H1 (cell line): Measurements from ENCODE around the gene ARHGAP8.
"Not testable (repeated sequence)": the region's sequence is repeated elsewhere in the genome, so short reads cannot be mapped to it uniquely, and the experiment has no call there.

Experiments used
- EGR1 ChIP-seq: IDR thresholded peaks from 2 replicates; pipeline ENCODE4 v1.6.1; 2011; ENCODE audit warnings: low read depth, low read length, borderline replicate concordance
- EP300 ChIP-seq, 2 experiments: IDR thresholded peaks; 1 replicate in 1 of 2; 2 replicates in 1 of 2; pipeline ENCODE4 v1.6.1; 2011 to 2012; ENCODE audit warnings: low read depth in 2 of 2, low read length in 2 of 2, mild to moderate bottlenecking in 2 of 2, borderline replicate concordance in 1 of 2, inconsistent platforms in 1 of 2, moderate library complexity in 1 of 2
- EZH2 ChIP-seq: fragments of 200-600 bp; sonication (generic); IDR thresholded peaks from 2 replicates; pipeline ENCODE4 v1.7.1; 2012; ENCODE audit warnings: low read depth, mild to moderate bottlenecking, moderate library complexity, low read length, inconsistent platforms; ENCODE audit not compliant: severe bottlenecking
- KDM5A ChIP-seq: fragments of 200-600 bp; IDR thresholded peaks from 2 replicates; pipeline ENCODE4 v1.7.1; 2012; ENCODE audit warnings: mild to moderate bottlenecking, low read length, inconsistent platforms, mixed read lengths
- MAFK ChIP-seq: IDR thresholded peaks from 2 replicates; pipeline ENCODE4 v1.6.1; 2012; ENCODE audit warnings: low read depth, mild to moderate bottlenecking, improper control_type of control experiment, low read length
- RXRA ChIP-seq: IDR thresholded peaks from 2 replicates; pipeline ENCODE4 v1.6.1; 2011; ENCODE audit warnings: low read depth, mild to moderate bottlenecking, low read length, moderate library complexity; ENCODE audit not compliant: insufficient read depth
- TCF12 ChIP-seq: IDR thresholded peaks from 2 replicates; pipeline ENCODE4 v1.6.1; 2011; ENCODE audit warnings: low read depth, mild to moderate bottlenecking, low read length
- TF ChIP-seq, protein P1 (sequence below), 3 experiments: IDR thresholded peaks; 1 replicate in 2 of 3; 2 replicates in 1 of 3; pipeline versions ENCODE4 v1.5.1 to v1.6.1; 2011; ENCODE audit warnings: low read length in 3 of 3, mild to moderate bottlenecking in 3 of 3, inconsistent platforms in 2 of 3, low read depth in 1 of 3, moderate library complexity in 1 of 3; ENCODE audit not compliant: insufficient read depth in 1 of 3; ENCODE audit errors: control extremely low read depth in 1 of 3
- TF ChIP-seq, protein P2 (sequence below): IDR thresholded peaks from 2 replicates; pipeline ENCODE4 v1.6.1; 2012; ENCODE audit warnings: inconsistent platforms

DNA sequence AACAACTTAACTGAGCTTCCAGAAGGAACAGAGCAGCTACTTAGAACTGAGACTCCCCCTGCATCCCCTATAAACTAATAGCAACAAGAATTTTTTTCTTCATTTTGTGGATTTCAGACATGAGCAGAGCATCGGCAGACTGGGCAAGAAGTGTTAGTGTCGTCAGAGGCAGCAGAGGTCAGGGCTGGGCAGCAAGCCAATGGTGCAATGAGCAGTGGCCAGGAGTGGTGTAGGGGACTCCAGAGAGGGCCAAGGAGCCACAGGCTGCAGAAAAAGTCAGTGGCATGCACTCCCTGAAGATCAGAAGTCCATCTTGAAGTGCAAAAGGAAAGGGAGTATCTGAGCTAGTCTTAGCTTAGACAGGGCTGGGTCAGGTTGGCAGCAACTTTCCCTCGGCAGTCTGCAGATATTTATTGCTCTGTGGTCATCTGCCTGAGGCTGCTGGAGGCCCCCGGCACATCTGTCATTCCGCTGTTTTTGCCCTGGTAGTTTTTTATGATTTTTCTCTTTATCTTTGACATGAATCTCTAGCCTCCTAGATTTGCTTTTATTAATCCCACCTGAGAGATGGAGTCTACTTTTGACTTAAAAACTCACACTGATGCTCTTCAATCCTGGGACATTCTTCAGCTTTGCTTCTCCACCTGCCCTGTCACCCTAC is 152.2 kb downstream of the ARHGAP8 start:
- not testable (repeated sequence) for TF ChIP-seq EP300 (IDR thresholded peaks at IDR 0.05; ENCODE audit: borderline replicate concordance in 1 of 2, low read depth in 2 of 2, low read length in 2 of 2); RXRA; EGR1; KDM5A; MAFK; TCF12; EZH2
- TF ChIP-seq, protein P1, sequence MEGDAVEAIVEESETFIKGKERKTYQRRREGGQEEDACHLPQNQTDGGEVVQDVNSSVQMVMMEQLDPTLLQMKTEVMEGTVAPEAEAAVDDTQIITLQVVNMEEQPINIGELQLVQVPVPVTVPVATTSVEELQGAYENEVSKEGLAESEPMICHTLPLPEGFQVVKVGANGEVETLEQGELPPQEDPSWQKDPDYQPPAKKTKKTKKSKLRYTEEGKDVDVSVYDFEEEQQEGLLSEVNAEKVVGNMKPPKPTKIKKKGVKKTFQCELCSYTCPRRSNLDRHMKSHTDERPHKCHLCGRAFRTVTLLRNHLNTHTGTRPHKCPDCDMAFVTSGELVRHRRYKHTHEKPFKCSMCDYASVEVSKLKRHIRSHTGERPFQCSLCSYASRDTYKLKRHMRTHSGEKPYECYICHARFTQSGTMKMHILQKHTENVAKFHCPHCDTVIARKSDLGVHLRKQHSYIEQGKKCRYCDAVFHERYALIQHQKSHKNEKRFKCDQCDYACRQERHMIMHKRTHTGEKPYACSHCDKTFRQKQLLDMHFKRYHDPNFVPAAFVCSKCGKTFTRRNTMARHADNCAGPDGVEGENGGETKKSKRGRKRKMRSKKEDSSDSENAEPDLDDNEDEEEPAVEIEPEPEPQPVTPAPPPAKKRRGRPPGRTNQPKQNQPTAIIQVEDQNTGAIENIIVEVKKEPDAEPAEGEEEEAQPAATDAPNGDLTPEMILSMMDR (IDR thresholded peaks at IDR 0.05; ENCODE audit: control extremely low read depth in 1 of 3, insufficient read depth in 1 of 3, low read depth in 1 of 3, low read length in 3 of 3), result not testable (repeated sequence)
- TF ChIP-seq, protein P2, sequence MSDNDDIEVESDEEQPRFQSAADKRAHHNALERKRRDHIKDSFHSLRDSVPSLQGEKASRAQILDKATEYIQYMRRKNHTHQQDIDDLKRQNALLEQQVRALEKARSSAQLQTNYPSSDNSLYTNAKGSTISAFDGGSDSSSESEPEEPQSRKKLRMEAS, result not testable (repeated sequence)
